ENCODE results near the gene PFKFB2.

Gene PFKFB2

GRCh38 chr1:207029701-207030521, 23.2 kb upstream of the PFKFB2 start:
- Histone ChIP-seq H3K9ac (ENCODE audit: low read length) (no peak overlapping the region), H3K27ac (ENCODE audit: low read length) (no peak overlapping the region)

GRCh38 chr1:207030522-207031009, 22.5 kb upstream of the PFKFB2 start:
- no peaks in the 10 kb centered on the region for H3K36me3 ChIP-seq (replicated peaks; ENCODE audit: low read depth, low read length)
- no peaks in the 10 kb centered on the region for H3K79me2 ChIP-seq (ENCODE audit: low read length)
- no peaks in the 10 kb centered on the region for H4K20me1 ChIP-seq (ENCODE audit: insufficient read depth, low read length)
- peak overlapping the region; percentile 31; the same call in 1 of the 2 replicates for H3K4me2 ChIP-seq (ENCODE audit: low read length)
- H3K9ac ChIP-seq (ENCODE audit: low read length) = no peak overlapping the region
- no peak overlapping the region for H3K27ac ChIP-seq (ENCODE audit: low read length)
- H3K9me3 ChIP-seq (ENCODE audit: insufficient read depth, low read length) = no peaks in the 10 kb centered on the region
- TF ChIP-seq EZH2phosphoT487 (IDR thresholded peaks at IDR 0.05; ENCODE audit: low read depth) = no peak
- TF ChIP-seq CTCF (IDR thresholded peaks at IDR 0.05; ENCODE audit: low read depth, low read length) = no peak
- peaks cover 76% of the 10 kb centered on the region for H3K27me3 ChIP-seq (ENCODE audit: low read depth, low read length)
- H3K4me1 ChIP-seq (ENCODE audit: low read length) = peaks cover 7% of the 10 kb centered on the region; the same call in 1 of the 2 replicates
- no peak overlapping the region for H2AFZ ChIP-seq (ENCODE audit: low read depth, low read length)
- no peak overlapping the region for H3K4me3 ChIP-seq (ENCODE audit: low read length)

More at GRCh38 chr1:207029701-207030521, 23.2 kb upstream of the PFKFB2 start:
- Histone ChIP-seq H3K9me3 (ENCODE audit: insufficient read depth, low read length) (no peaks in the 10 kb centered on the region), H3K4me1 (ENCODE audit: low read length) (peaks cover 7% of the 10 kb centered on the region; the same call in 1 of the 2 replicates), H2AFZ (ENCODE audit: low read depth, low read length) (0 out of 2 replicates have a peak overlapping the region, but pooled peaks have one; percentile 28), H4K20me1 (ENCODE audit: insufficient read depth, low read length) (no peaks in the 10 kb centered on the region), H3K36me3 (replicated peaks; ENCODE audit: low read depth, low read length) (no peaks in the 10 kb centered on the region), H3K4me2 (ENCODE audit: low read length) (peak overlapping the region; percentile 31), H3K27me3 (ENCODE audit: low read depth, low read length) (peaks cover 78% of the 10 kb centered on the region), H3K4me3 (ENCODE audit: low read length) (peak overlapping the region; percentile 5; the same call in 1 of the 2 replicates), H3K79me2 (ENCODE audit: low read length) (no peaks in the 10 kb centered on the region)
- TF ChIP-seq CTCF (IDR thresholded peaks at IDR 0.05; ENCODE audit: low read depth, low read length) (no peak), EZH2phosphoT487 (IDR thresholded peaks at IDR 0.05; ENCODE audit: low read depth) (no peak)

- H3K79me2 ChIP-seq (ENCODE audit: low read length) = no peaks in the 10 kb centered on the region
- peaks cover 74% of the 10 kb centered on the region for H3K27me3 ChIP-seq (ENCODE audit: low read depth, low read length)
- no peaks in the 10 kb centered on the region for H4K20me1 ChIP-seq (ENCODE audit: insufficient read depth, low read length)
- no peak overlapping the region for H3K4me2 ChIP-seq (ENCODE audit: low read length)
- TF ChIP-seq CTCF (IDR thresholded peaks at IDR 0.05; ENCODE audit: low read depth, low read length) (no peak), EZH2phosphoT487 (IDR thresholded peaks at IDR 0.05; ENCODE audit: low read depth) (no peak)
- H2AFZ ChIP-seq (ENCODE audit: low read depth, low read length) = no peak overlapping the region
- H3K4me1 ChIP-seq (ENCODE audit: low read length) = peaks cover 7% of the 10 kb centered on the region; the same call in 1 of the 2 replicates
- H3K9ac ChIP-seq (ENCODE audit: low read length) = no peak overlapping the region
- H3K27ac ChIP-seq (ENCODE audit: low read length) = no peak overlapping the region
- H3K36me3 ChIP-seq (replicated peaks; ENCODE audit: low read depth, low read length) = no peaks in the 10 kb centered on the region
- H3K9me3 ChIP-seq (ENCODE audit: insufficient read depth, low read length) = no peaks in the 10 kb centered on the region
- no peak overlapping the region for H3K4me3 ChIP-seq (ENCODE audit: low read length)
These were observed 22.1 kb upstream of the PFKFB2 start for GRCh38 chr1:207031016-207031415.

- H3K9me3 ChIP-seq (ENCODE audit: insufficient read depth, low read length) = no peaks in the 10 kb centered on the region
- no peak overlapping the region for H3K27ac ChIP-seq (ENCODE audit: low read length)
- H4K20me1 ChIP-seq (ENCODE audit: insufficient read depth, low read length) = no peaks in the 10 kb centered on the region
- no peak for TF ChIP-seq EZH2phosphoT487 (IDR thresholded peaks at IDR 0.05; ENCODE audit: low read depth)
- no peak for TF ChIP-seq CTCF (IDR thresholded peaks at IDR 0.05; ENCODE audit: low read depth, low read length)
- no peak overlapping the region for H3K4me3 ChIP-seq (ENCODE audit: low read length)
- no peak overlapping the region for H3K9ac ChIP-seq (ENCODE audit: low read length)
- H3K4me2 ChIP-seq (ENCODE audit: low read length) = no peak overlapping the region
- H3K27me3 ChIP-seq (ENCODE audit: low read depth, low read length) = peaks cover 74% of the 10 kb centered on the region
- H3K36me3 ChIP-seq (replicated peaks; ENCODE audit: low read depth, low read length) = no peaks in the 10 kb centered on the region
- peaks cover 7% of the 10 kb centered on the region; the same call in 1 of the 2 replicates for H3K4me1 ChIP-seq (ENCODE audit: low read length)
- H2AFZ ChIP-seq (ENCODE audit: low read depth, low read length) = no peak overlapping the region
- no peaks in the 10 kb centered on the region for H3K79me2 ChIP-seq (ENCODE audit: low read length)
These were observed 21.3 kb upstream of the PFKFB2 start for GRCh38 chr1:207031632-207032264.

Measured in OCI-LY3 (cell line).